ENCODE data around the gene STAT5A. TPM values are rescaled to one million over a fixed set of nuclear protein-coding genes. Genes with fewer than 3 reads are reported as not detected.

The STAT5A gene
- total RNA-seq, 1 experiment from 2014 or later, result 0.19 TPM

DNA sequence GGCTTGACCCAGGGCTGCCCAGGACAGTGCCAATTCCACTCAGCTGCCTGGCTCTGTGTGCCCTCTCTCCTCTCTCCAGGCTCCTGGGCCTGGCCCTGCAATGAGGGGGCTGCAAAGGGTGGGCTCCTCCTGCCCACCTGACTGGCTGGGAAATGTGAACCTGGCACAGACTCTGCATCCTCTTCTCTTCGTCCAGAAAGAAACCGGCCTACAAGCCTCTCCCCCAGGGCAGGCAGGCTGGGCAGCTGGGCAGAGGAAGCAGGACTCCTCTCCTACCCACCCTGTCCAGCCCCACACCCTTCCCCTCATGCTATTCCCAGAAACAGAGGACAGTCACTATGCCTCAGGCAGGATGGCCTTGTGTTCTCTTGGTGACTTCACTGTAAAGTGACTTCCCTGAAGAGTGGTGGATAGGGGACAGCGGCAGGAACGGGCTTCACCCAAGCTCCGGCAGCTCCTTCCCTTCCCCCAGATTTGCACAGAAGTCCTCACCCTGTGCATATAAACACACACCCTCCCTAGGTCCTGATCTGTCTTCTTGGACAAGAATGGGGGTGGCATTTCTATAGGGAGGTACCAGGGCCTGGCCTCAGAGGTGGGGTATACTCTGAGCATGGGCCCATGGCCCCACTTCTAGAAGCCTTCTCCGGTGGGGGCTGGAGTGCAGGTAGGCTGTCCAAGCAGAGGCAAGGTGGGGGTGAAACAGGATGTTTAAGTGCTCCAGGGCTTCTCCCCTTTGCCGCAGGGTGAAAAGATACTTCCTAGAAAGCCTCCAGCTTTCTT is 4.9 kb upstream of the STAT5A start:
- POLR2A ChIA-PET (ENCODE audit: low non-redundant PET), result no interaction called here
- CTCF ChIA-PET, result no interaction called here

DNA sequence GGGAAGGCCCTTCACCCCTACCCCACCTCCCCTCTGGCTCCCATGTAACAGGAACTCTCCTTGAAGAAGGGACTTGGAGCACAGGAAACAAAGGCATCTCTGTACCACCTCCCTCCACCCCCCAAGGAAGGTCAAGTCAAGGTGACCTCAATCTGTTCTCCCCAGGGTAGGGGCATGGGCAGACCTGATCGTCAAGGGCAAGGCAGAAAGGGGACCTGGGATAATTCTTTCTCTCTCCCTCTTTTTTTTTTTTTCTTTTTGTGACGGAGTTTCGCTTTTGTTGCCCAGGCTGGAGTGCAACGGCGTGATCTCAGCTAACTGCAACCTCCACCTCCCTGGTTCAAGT is 4.3 kb upstream of the STAT5A start:
- Histone ChIP-seq H3K9me3 (ENCODE audit: low read depth, low read length, poor library complexity, severe bottlenecking) (no peaks in the 10 kb centered on the region), H3K4me1 (ENCODE audit: insufficient read depth, low read length, poor library complexity, severe bottlenecking) (no peaks in the 10 kb centered on the region), H3K4me3 (ENCODE audit: low read depth, low read length, poor library complexity, severe bottlenecking) (no peak overlapping the region), H3K27me3 (replicated peaks; ENCODE audit: insufficient read depth, low read depth, low read length, poor library complexity) (no peaks in the 10 kb centered on the region), H3K27ac (ENCODE audit: low read depth, low read length, poor library complexity, severe bottlenecking) (no peak overlapping the region), H3K36me3 (ENCODE audit: insufficient read depth, low read length, poor library complexity, severe bottlenecking) (no peaks in the 10 kb centered on the region)
- POLR2A ChIA-PET (ENCODE audit: low non-redundant PET), result no interaction called here
- BruUV-seq (replicated peaks), result no TSS peak
- CTCF ChIA-PET, result no interaction called here
- intact Hi-C loops (cut with micrococcal nuclease; ENCODE audit: unreplicated experiment), result no loop called here
- no peak for DNase-seq (ENCODE audit: low spot score)
- no peak for TF ChIP-seq EZH2 (IDR thresholded peaks at IDR 0.05; ENCODE audit: borderline replicate concordance, low read depth, low read length, poor library complexity, severe bottlenecking)

More for the DNA sequence above, 4.9 kb upstream of the STAT5A start:
- no TSS peak for BruUV-seq (replicated peaks)
- Histone ChIP-seq H3K27ac (ENCODE audit: low read depth, low read length, poor library complexity, severe bottlenecking) (no peak overlapping the region), H3K4me1 (ENCODE audit: insufficient read depth, low read length, poor library complexity, severe bottlenecking) (no peaks in the 10 kb centered on the region), H3K27me3 (replicated peaks; ENCODE audit: insufficient read depth, low read depth, low read length, poor library complexity) (no peaks in the 10 kb centered on the region), H3K36me3 (ENCODE audit: insufficient read depth, low read length, poor library complexity, severe bottlenecking) (no peaks in the 10 kb centered on the region), H3K9me3 (ENCODE audit: low read depth, low read length, poor library complexity, severe bottlenecking) (no peaks in the 10 kb centered on the region), H3K4me3 (ENCODE audit: low read depth, low read length, poor library complexity, severe bottlenecking) (no peak overlapping the region)
- intact Hi-C loops (cut with micrococcal nuclease; ENCODE audit: unreplicated experiment), result no loop called here
- no peak for DNase-seq (ENCODE audit: low spot score)
- TF ChIP-seq, protein P1, sequence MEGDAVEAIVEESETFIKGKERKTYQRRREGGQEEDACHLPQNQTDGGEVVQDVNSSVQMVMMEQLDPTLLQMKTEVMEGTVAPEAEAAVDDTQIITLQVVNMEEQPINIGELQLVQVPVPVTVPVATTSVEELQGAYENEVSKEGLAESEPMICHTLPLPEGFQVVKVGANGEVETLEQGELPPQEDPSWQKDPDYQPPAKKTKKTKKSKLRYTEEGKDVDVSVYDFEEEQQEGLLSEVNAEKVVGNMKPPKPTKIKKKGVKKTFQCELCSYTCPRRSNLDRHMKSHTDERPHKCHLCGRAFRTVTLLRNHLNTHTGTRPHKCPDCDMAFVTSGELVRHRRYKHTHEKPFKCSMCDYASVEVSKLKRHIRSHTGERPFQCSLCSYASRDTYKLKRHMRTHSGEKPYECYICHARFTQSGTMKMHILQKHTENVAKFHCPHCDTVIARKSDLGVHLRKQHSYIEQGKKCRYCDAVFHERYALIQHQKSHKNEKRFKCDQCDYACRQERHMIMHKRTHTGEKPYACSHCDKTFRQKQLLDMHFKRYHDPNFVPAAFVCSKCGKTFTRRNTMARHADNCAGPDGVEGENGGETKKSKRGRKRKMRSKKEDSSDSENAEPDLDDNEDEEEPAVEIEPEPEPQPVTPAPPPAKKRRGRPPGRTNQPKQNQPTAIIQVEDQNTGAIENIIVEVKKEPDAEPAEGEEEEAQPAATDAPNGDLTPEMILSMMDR (conservative IDR thresholded peaks at IDR 0.05; ENCODE audit: low read depth, low read length), result no peak
- no peak for TF ChIP-seq EZH2 (IDR thresholded peaks at IDR 0.05; ENCODE audit: borderline replicate concordance, low read depth, low read length, poor library complexity, severe bottlenecking)

DNA sequence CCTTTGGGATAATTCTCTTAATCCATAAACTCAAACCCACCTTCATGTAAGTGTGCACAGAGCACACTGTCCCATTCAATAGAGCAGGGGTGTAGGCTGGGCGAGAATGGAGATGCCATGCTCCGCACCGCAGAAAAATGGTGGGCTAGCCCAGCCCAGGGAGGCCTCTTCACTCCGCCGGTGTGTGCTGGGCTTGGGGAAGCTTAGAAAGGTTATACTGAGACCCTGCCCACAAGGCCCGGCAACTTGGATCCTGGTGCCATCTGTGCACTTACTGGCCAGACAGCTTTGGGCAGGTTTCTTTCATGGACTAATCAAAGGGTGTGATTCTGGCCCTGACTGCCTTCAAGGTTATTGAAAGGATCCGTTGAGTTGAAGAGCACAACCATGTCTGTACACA is 3.7 kb upstream of the STAT5A start:
- H3K4me3 ChIP-seq (ENCODE audit: low read depth, low read length, poor library complexity, severe bottlenecking), result no peak overlapping the region
- H3K4me1 ChIP-seq (ENCODE audit: insufficient read depth, low read length, poor library complexity, severe bottlenecking), result no peaks in the 10 kb centered on the region
- H3K9me3 ChIP-seq (ENCODE audit: low read depth, low read length, poor library complexity, severe bottlenecking), result no peaks in the 10 kb centered on the region
- TF ChIP-seq, protein P1 (conservative IDR thresholded peaks at IDR 0.05; ENCODE audit: low read depth, low read length), result no peak
- TF ChIP-seq EZH2 (IDR thresholded peaks at IDR 0.05; ENCODE audit: borderline replicate concordance, low read depth, low read length, poor library complexity, severe bottlenecking), result no peak
- CTCF ChIA-PET, result no interaction called here
- intact Hi-C loops (cut with micrococcal nuclease; ENCODE audit: unreplicated experiment), result no loop called here
- H3K27ac ChIP-seq (ENCODE audit: low read depth, low read length, poor library complexity, severe bottlenecking), result no peak overlapping the region
- no TSS peak for BruUV-seq (replicated peaks)
- H3K36me3 ChIP-seq (ENCODE audit: insufficient read depth, low read length, poor library complexity, severe bottlenecking), result no peaks in the 10 kb centered on the region
- no peak for DNase-seq (ENCODE audit: low spot score)
- no peaks in the 10 kb centered on the region for H3K27me3 ChIP-seq (replicated peaks; ENCODE audit: insufficient read depth, low read depth, low read length, poor library complexity)
- POLR2A ChIA-PET (ENCODE audit: low non-redundant PET), result no interaction called here

Measured in A673 (cell line).